Raji (cell line): ENCODE data around the gene VASH2.

Source experiments
- POLR2A ChIP-seq: IDR thresholded peaks from 2 replicates; pipeline ENCODE4 v1.6.1; 2011; ENCODE audit warnings: low read depth, low read length, control low read depth; ENCODE audit not compliant: insufficient read depth

VASH2 gene

GRCh38 chr1:213032651-213033050, 82.3 kb downstream of the VASH2 start:
- no peak for TF ChIP-seq POLR2A

DNA sequence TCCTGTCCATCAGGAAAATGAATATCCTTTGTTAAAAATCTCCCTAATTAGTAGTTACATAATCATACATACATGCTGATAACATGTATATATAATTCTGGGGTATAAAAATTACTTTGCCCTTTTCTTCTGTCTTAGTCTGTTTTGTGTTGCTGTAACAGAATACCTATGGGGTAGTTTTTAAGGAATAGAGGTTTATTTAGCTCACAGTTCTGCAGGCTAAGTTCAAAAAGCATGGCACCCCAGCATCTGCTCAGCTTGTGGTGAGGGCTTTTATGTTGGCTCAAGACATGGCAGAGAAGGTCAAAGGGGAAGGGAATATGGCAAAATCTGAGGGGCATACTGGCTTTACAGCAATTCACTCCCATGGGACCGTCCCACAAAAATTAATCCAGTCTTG, 84.4 kb downstream of the VASH2 start:
- TF ChIP-seq POLR2A = no peak

GRCh38 chr1:213035573-213035972, 85.2 kb downstream of the VASH2 start:
- no peak for TF ChIP-seq POLR2A
